H9 (cell line): Measurements from ENCODE around the gene PPHLN1. TPM values are rescaled to one million over a fixed set of nuclear protein-coding genes. Genes with fewer than 3 reads are reported as not detected.

ENCODE experiments used
- DNase-seq: peaks from one replicate; pipeline ENCODE4 v3.0.0-alpha.2; 2017
- H2AFZ ChIP-seq: one replicate; pipeline ENCODE4 v1.6.1; 2013; ENCODE audit warnings: mild to moderate bottlenecking, low read length, control low read depth, moderate library complexity
- H2AK5ac ChIP-seq: 2 replicates; pipeline ENCODE4 v1.6.1; 2013; ENCODE audit warnings: low read length, control low read depth, mixed read lengths; ENCODE audit not compliant: insufficient read length
- H2BK120ac ChIP-seq: one replicate; pipeline ENCODE4 v1.6.1; 2013; ENCODE audit warnings: low read depth, mild to moderate bottlenecking, low read length, control low read depth, inconsistent platforms; ENCODE audit not compliant: poor library complexity, severe bottlenecking
- H2BK12ac ChIP-seq: 2 replicates; pipeline ENCODE4 v1.6.1; 2013; ENCODE audit warnings: low read length, control low read depth, mixed read lengths, low read depth; ENCODE audit not compliant: insufficient read length
- H2BK15ac ChIP-seq: 2 replicates; pipeline ENCODE4 v1.6.1; 2013; ENCODE audit warnings: low read depth, low read length, control low read depth
- H2BK20ac ChIP-seq: one replicate; pipeline ENCODE4 v1.6.1; 2013; ENCODE audit warnings: low read depth, mild to moderate bottlenecking, low read length, control low read depth, inconsistent platforms; ENCODE audit not compliant: poor library complexity, severe bottlenecking
- H2BK5ac ChIP-seq: 2 replicates; pipeline ENCODE4 v1.6.1; 2013; ENCODE audit warnings: low read length, control low read depth, mixed read lengths; ENCODE audit not compliant: insufficient read length
- H3K14ac ChIP-seq: 2 replicates; pipeline ENCODE4 v1.6.1; 2013; ENCODE audit warnings: low read length, control low read depth; ENCODE audit not compliant: insufficient read depth
- H3K18ac ChIP-seq: 2 replicates; pipeline ENCODE4 v1.6.1; 2013; ENCODE audit warnings: low read depth, mild to moderate bottlenecking, mixed read lengths, low read length, control low read depth; ENCODE audit not compliant: insufficient read length
- H3K23ac ChIP-seq: 2 replicates; pipeline ENCODE4 v1.6.1; 2013; ENCODE audit warnings: low read length, control low read depth, mixed read lengths, low read depth; ENCODE audit not compliant: insufficient read length
- H3K23me2 ChIP-seq: 2 replicates; pipeline ENCODE4 v1.6.1; 2013; ENCODE audit warnings: low read depth, mild to moderate bottlenecking, mixed read lengths, low read length, control low read depth; ENCODE audit not compliant: insufficient read length, poor library complexity, severe bottlenecking
- H3K27ac ChIP-seq: 2 replicates; pipeline ENCODE4 v1.5.1; 2013; ENCODE audit warnings: low read length, control low read depth, mixed read lengths, low read depth; ENCODE audit not compliant: insufficient read length
- H3K27me3 ChIP-seq: 2 replicates; pipeline ENCODE4 v1.6.1; 2013; ENCODE audit warnings: low read length, control low read depth, inconsistent platforms; ENCODE audit not compliant: insufficient read depth
- H3K4ac ChIP-seq: 2 replicates; pipeline ENCODE4 v1.6.1; 2013; ENCODE audit warnings: low read depth, mild to moderate bottlenecking, control low read depth, inconsistent platforms, low read length, moderate library complexity
- H3K4me1 ChIP-seq: 2 replicates; pipeline ENCODE4 v1.6.1; 2013; ENCODE audit warnings: low read length, control low read depth, inconsistent platforms; ENCODE audit not compliant: insufficient read depth
- H3K4me2 ChIP-seq: 2 replicates; pipeline ENCODE4 v1.6.1; 2013; ENCODE audit warnings: low read length, control low read depth, mixed read lengths; ENCODE audit not compliant: insufficient read length, insufficient read depth
- H3K56ac ChIP-seq: 2 replicates; pipeline ENCODE4 v1.6.1; 2013; ENCODE audit warnings: low read depth, mild to moderate bottlenecking, mixed read lengths, low read length, control low read depth; ENCODE audit not compliant: insufficient read length
- H3K79me1 ChIP-seq: 2 replicates; pipeline ENCODE4 v1.6.1; 2013; ENCODE audit warnings: low read depth, mild to moderate bottlenecking, moderate library complexity, low read length, control low read depth, inconsistent platforms; ENCODE audit not compliant: insufficient read depth, poor library complexity, severe bottlenecking
- H3K79me2 ChIP-seq: 2 replicates; pipeline ENCODE4 v1.6.1; 2013; ENCODE audit warnings: low read length, control low read depth, inconsistent platforms; ENCODE audit not compliant: insufficient read depth
- H3K9ac ChIP-seq: 2 replicates; pipeline ENCODE4 v1.6.1; 2013; ENCODE audit warnings: low read length, control low read depth, mixed read lengths; ENCODE audit not compliant: insufficient read length; ENCODE audit errors: extremely low read depth
- H3K9me3 ChIP-seq: one replicate; pipeline ENCODE4 v1.6.1; 2013; ENCODE audit warnings: low read depth, low read length, inconsistent platforms; ENCODE audit not compliant: control insufficient read depth
- H3T11ph ChIP-seq: one replicate; pipeline ENCODE4 v1.6.1; 2013; ENCODE audit warnings: mild to moderate bottlenecking, low read length, control low read depth, inconsistent platforms
- H4K20me1 ChIP-seq: one replicate; pipeline ENCODE4 v1.6.1; 2013; ENCODE audit not compliant: control insufficient read depth, insufficient read length, insufficient read depth
- H4K5ac ChIP-seq: 2 replicates; pipeline ENCODE4 v1.6.1; 2013; ENCODE audit warnings: low read depth, mild to moderate bottlenecking, mixed read lengths, low read length, control low read depth; ENCODE audit not compliant: insufficient read length
- H4K8ac ChIP-seq: replicated peaks from 2 replicates; pipeline ENCODE4 v1.6.1; 2013; ENCODE audit warnings: low read length, control low read depth, mixed read lengths, low read depth; ENCODE audit not compliant: insufficient read length
- H4K91ac ChIP-seq: 2 replicates; pipeline ENCODE4 v1.6.1; 2013; ENCODE audit warnings: low read depth, mild to moderate bottlenecking, moderate library complexity, mixed read lengths, low read length, control low read depth; ENCODE audit not compliant: insufficient read length
- H3K27ac Mint-ChIP-seq, 3 experiments: 2 replicates in 2 of 3; 3 replicates in 1 of 3; pipeline ENCODE4 v1.8.0; 2020 to 2021; ENCODE audit warnings: mixed read lengths in 3 of 3, mild to moderate bottlenecking in 1 of 3, moderate library complexity in 1 of 3
- H3K27me3 Mint-ChIP-seq: 2 replicates; pipeline ENCODE4 v1.8.0; 2021; ENCODE audit warnings: low read depth, mild to moderate bottlenecking, moderate library complexity, mixed read lengths
- H3K36me3 Mint-ChIP-seq, 3 experiments: 2 replicates in 2 of 3; 3 replicates in 1 of 3; pipeline ENCODE4 v1.8.0; 2020 to 2021; ENCODE audit warnings: low read depth in 3 of 3, mixed read lengths in 3 of 3; ENCODE audit not compliant: insufficient read depth in 1 of 3
- H3K4me1 Mint-ChIP-seq, 2 experiments: 2 replicates each; pipeline ENCODE4 v1.8.0; 2020; ENCODE audit warnings: mixed read lengths in 2 of 2
- H3K4me3 Mint-ChIP-seq, 2 experiments: 2 replicates in 1 of 2; 3 replicates in 1 of 2; pipeline ENCODE4 v1.8.0; 2020 to 2021; ENCODE audit warnings: mild to moderate bottlenecking in 2 of 2, mixed read lengths in 2 of 2, moderate library complexity in 1 of 2
- H3K9me3 Mint-ChIP-seq, 2 experiments: 2 replicates in 1 of 2; 3 replicates in 1 of 2; pipeline ENCODE4 v1.8.0; 2020; ENCODE audit warnings: mild to moderate bottlenecking in 2 of 2, mixed read lengths in 2 of 2, moderate library complexity in 1 of 2
- CTCF ChIP-seq: fragments of 200-600 bp; sonication (generic); conservative IDR thresholded peaks from 3 replicates; pipeline ENCODE4 v1.8.0; 2021; ENCODE audit warnings: antibody characterized with exemption, mild to moderate bottlenecking
- WGBS: extraction: QIAGEN DNeasy Blood & Tissue Kit; methylation state at CpG from one replicate; pipeline ENCODE4 v1.1.7; 2013; ENCODE audit warnings: missing lambda C conversion rate, low lambda C conversion rate, mixed read lengths; ENCODE audit not compliant: insufficient read length; ENCODE audit errors: extremely low coverage; 5-methylcytosine and 5-hydroxymethylcytosine counted together
- total RNA-seq: library from RNA; stranded (reverse); gene quantifications from 2 replicates; pipeline ENCODE4 v1.2.1, GENCODE V29; 2021

Gene PPHLN1
- total RNA-seq, 1 experiment from 2014 or later, result 66.2 TPM

- no peak for DNase-seq
- no peaks in the 10 kb centered on the region for H4K20me1 ChIP-seq
- H2AFZ ChIP-seq, result no peak overlapping the region
- H3K18ac ChIP-seq, result no peak overlapping the region
- no peaks in the 10 kb centered on the region for H3K9me3 ChIP-seq
- WGBS, result no CpG with 5 or more reads among the region's 6 CpGs
- no peak overlapping the region for H3K56ac ChIP-seq
- peaks cover 26% of the 10 kb centered on the region for H3K27me3 Mint-ChIP-seq
- no peaks in the 10 kb centered on the region for H3K27me3 ChIP-seq
- H3K4ac ChIP-seq, result no peak overlapping the region
- no peak overlapping the region for H4K5ac ChIP-seq
- no peak overlapping the region for H3K9ac ChIP-seq
- H3K79me1 ChIP-seq, result no peaks in the 10 kb centered on the region
- H3K4me1 ChIP-seq, result no peaks in the 10 kb centered on the region
- no peak overlapping the region for H3K14ac ChIP-seq
- no peak overlapping the region for H3T11ph ChIP-seq
- no peak overlapping the region for H2BK20ac ChIP-seq
- no peaks in the 10 kb centered on the region for H3K23me2 ChIP-seq
- no peak overlapping the region for H2BK15ac ChIP-seq
- H3K79me2 ChIP-seq, result no peaks in the 10 kb centered on the region
- H3K23ac ChIP-seq, result no peak overlapping the region
- H2BK5ac ChIP-seq, result no peak overlapping the region
- no peak overlapping the region for H2AK5ac ChIP-seq
- H2BK12ac ChIP-seq, result no peak overlapping the region
- no peak overlapping the region for H2BK120ac ChIP-seq
- TF ChIP-seq CTCF, result no peak
- H3K27ac Mint-ChIP-seq, result no peak overlapping the region
- no peak overlapping the region for H4K8ac ChIP-seq
- H3K9me3 Mint-ChIP-seq, result peaks cover 0 to 2% of the 10 kb centered on the region in 2 experiments; a peak in 3 of 5 replicates
- no peaks in the 10 kb centered on the region for H3K36me3 Mint-ChIP-seq
- H3K4me3 Mint-ChIP-seq, result no peak overlapping the region
- no peak overlapping the region for H3K27ac ChIP-seq
- peaks cover 4 to 5% of the 10 kb centered on the region in 2 experiments for H3K4me1 Mint-ChIP-seq
- H4K91ac ChIP-seq, result no peak overlapping the region
- H3K4me2 ChIP-seq, result no peak overlapping the region
These were observed 48.4 kb upstream of the PPHLN1 start for GRCh38 chr12:42277396-42278127.
